ENCODE data around the gene CRADD.

CRADD gene

GRCh38 chr12:93696462-93696861 lies 19.3 kb downstream of the CRADD start:
- no peaks in the 10 kb centered on the region for H3K9me3 ChIP-seq
- H3K27ac ChIP-seq, result no peak overlapping the region
- no peak for DNase-seq
- TF ChIP-seq CTCF (IDR thresholded peaks at IDR 0.05), result no peak
- peaks cover 0 to 22% (median 6%) of the 10 kb centered on the region in 4 donors for H3K4me1 ChIP-seq
- intact Hi-C loops (cut with DNase I; ENCODE audit: low total_unique reads), result no loop called here
- H3K4me3 ChIP-seq, result no peak overlapping the region
- no peaks in the 10 kb centered on the region for H3K36me3 ChIP-seq
- no peaks in the 10 kb centered on the region for H3K27me3 ChIP-seq

GRCh38 chr12:93698307-93699092 lies 21.3 kb downstream of the CRADD start:
- Histone ChIP-seq H3K36me3 (no peaks in the 10 kb centered on the region), H3K4me1 (peaks cover 0 to 26% (median 6%) of the 10 kb centered on the region in 4 donors), H3K27me3 (no peaks in the 10 kb centered on the region), H3K4me3 (no peak overlapping the region), H3K27ac (peak overlapping the region; percentile 30 to 50), H3K9me3 (no peaks in the 10 kb centered on the region)
- DNase-seq, result no peak
- no peak for TF ChIP-seq CTCF (IDR thresholded peaks at IDR 0.05)
- intact Hi-C loops (cut with DNase I; ENCODE audit: low total_unique reads), result no loop called here

DNA sequence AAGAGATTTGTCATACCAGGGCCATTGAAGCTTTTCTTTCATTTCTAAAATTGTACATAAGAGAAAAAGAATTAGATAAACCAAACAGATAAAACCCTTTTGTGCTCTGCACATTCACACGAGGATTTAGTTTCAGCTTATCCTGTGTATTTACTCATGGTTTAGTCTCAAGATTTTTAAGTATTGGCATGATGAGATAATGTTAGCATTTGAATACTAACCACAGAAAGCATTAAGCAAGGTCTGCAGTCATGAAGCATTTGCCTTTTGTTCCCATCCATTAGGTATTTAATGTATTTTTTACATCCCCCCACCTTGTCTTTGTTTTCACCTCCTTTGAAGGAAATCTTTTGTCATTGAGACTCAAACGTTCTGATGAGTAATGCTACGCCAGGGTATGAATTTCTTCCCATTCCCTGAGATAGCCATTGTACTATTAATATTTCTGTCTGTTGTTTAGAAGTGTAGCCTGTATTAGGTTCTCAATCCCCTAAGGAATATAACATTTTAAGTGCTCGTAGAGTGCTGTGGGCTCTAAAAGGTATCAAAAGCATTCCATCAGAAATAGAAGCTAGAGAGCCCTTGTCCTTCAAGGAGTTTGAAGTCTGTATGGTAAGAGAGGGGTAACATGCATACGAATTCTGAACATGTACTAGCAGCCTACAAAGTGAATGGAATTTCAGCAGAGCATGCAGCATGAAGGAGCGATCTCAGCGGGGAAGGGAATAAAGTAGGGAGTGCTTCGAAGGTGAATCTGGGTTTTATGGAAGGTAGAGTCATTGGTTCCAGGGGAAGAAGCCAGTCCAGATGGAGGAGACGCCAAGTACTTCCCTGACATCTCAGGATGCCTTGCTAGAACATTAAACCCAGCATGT lies 22.3 kb downstream of the CRADD start:
- H3K27ac ChIP-seq, result peak overlapping the region; percentile 30 to 50
- TF ChIP-seq CTCF (IDR thresholded peaks at IDR 0.05), result no peak
- H3K9me3 ChIP-seq, result no peaks in the 10 kb centered on the region

GRCh38 chr12:93702707-93703315 lies 25.6 kb downstream of the CRADD start:
- H3K36me3 ChIP-seq, result no peaks in the 10 kb centered on the region
- no peak overlapping the region for H3K27ac ChIP-seq
- TF ChIP-seq CTCF (IDR thresholded peaks at IDR 0.05), result no peak
- no peak for DNase-seq
- no peak overlapping the region for H3K4me3 ChIP-seq
- peaks cover 0 to 67% (median 16%) of the 10 kb centered on the region in 4 donors for H3K4me1 ChIP-seq
- H3K27me3 ChIP-seq, result no peaks in the 10 kb centered on the region
- intact Hi-C loops (cut with DNase I; ENCODE audit: low total_unique reads), result no loop called here
- H3K9me3 ChIP-seq, result no peaks in the 10 kb centered on the region

More for the DNA sequence above, 22.3 kb downstream of the CRADD start:
- DNase-seq, result no peak
- Histone ChIP-seq H3K27me3 (no peaks in the 10 kb centered on the region), H3K36me3 (no peaks in the 10 kb centered on the region), H3K4me3 (no peak overlapping the region), H3K4me1 (peaks cover 0 to 36% (median 6%) of the 10 kb centered on the region in 4 donors)
- intact Hi-C loops (cut with DNase I; ENCODE audit: low total_unique reads), result no loop called here

DNA sequence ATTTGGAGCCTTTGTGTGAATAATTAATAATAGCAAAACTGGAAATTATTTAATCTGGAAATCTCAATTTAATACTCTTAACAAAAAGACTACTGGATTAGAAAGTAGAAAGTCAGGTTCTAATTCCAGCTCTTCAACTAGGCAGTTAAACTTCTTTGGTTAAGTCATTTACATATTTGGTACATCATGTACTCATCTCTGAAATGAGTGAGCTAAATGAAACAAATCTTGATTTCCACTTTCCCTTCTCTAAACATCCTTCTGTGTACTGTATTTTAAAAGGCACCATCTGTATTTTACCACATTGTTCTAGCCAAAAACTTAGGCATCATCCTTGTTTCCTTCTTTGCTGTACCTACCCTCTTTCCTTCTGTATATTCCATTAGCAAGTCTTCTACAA lies 26.9 kb downstream of the CRADD start:
- no peak for TF ChIP-seq CTCF (IDR thresholded peaks at IDR 0.05)
- intact Hi-C loops (cut with DNase I; ENCODE audit: low total_unique reads), result no loop called here
- Histone ChIP-seq H3K4me1 (peaks cover 0 to 55% (median 10%) of the 10 kb centered on the region in 4 donors), H3K27me3 (no peaks in the 10 kb centered on the region), H3K9me3 (peaks cover 0 to 2% (median 0%) of the 10 kb centered on the region in 3 donors), H3K36me3 (no peaks in the 10 kb centered on the region), H3K4me3 (no peak overlapping the region), H3K27ac (peak overlapping the region in 1 of 2 donors; percentile 31)
- no peak for DNase-seq

Measured in tibial artery (tissue), 4 donors.